Measurements from ENCODE around the gene PRKCA. TPM values are rescaled to one million over a fixed set of nuclear protein-coding genes. Genes with fewer than 3 reads are reported as not detected.

PRKCA gene
- total and polyA plus RNA-seq, 9 of the 15 experiments (the other 6 are each of a cell fraction or from before 2014, with no cell fraction given) = 3.2 to 33.0 (median 17.8) TPM

DNA sequence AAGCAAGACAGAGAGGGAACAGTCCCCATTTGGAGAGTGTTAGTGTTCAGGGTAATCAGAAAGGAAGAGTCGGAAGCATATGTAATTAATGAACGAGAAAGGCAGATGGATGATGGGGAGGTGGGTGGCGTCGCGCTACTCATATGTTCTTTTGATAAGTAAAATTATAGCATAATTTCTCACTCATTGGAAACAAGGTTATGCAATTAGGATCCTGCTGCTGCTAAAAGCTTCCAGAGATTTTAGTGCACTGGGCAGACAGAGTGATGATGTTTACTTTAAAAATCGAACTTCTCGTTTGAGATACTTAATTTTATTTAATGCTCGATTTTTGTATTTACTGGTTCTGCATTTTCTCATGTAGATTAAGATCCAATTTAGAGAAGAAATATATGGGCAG lies 96.2 kb downstream of the PRKCA start (continued):
- TF ChIP-seq MYBL2 (IDR thresholded peaks at IDR 0.05; ENCODE audit: low read depth) (no peak), MYBL2 (CRISPR knock-in tag; IDR thresholded peaks at IDR 0.05; ENCODE audit: borderline replicate concordance) (no peak)

DNA sequence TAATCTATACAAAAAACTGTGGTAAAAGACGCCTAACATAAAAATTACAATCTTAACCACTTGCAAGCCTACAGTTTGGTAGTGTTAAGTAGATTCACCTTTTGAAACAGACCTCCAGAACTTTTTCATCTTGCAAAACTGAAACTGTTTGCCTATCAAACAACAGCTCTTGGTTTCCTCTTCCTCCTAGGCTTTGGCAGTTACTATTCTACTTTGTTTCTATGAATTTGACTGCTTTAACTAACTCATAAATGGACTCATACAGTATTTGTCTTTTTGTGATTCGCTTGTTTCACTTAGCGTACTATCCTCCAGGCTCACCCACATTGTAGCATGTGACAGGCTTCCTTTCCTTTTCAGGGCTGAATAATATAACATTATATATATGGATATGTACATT lies 97.0 kb downstream of the PRKCA start:
- H3K9me3 ChIP-seq (replicated peaks; ENCODE audit: control insufficient read depth, insufficient read depth, low read depth, low read length) = no peaks in the 10 kb centered on the region
- intact Hi-C loops (cut with micrococcal nuclease) = no loop called here
- CTCF ChIA-PET (ENCODE audit: low intra/inter-chr PET ratio) = no interaction called here
- no peak overlapping the region for H3K4me2 ChIP-seq (ENCODE audit: insufficient read depth, low read length)
- H2AFZ ChIP-seq (ENCODE audit: low read depth, low read length) = no peak overlapping the region
- H3K36me3 ChIP-seq (ENCODE audit: control insufficient read depth, insufficient read depth, low read length) = no peaks in the 10 kb centered on the region
- H3K4me3 ChIP-seq = no peak overlapping the region
- POLR2A ChIA-PET = no interaction called here
- H3K79me2 ChIP-seq (ENCODE audit: control insufficient read depth, insufficient read depth, low read length) = peaks cover 24% of the 10 kb centered on the region
- 81% methylated on average over 3 of the region's 3 CpGs for WGBS (ENCODE audit: insufficient coverage, low coverage, missing lambda C conversion rate)
- no peak for TF ChIP-seq ASH1L (IDR thresholded peaks at IDR 0.05; ENCODE audit: borderline replicate concordance, low read depth, partially characterized antibody)
- TF ChIP-seq POLR2G (IDR thresholded peaks at IDR 0.05; ENCODE audit: low read depth, low read length) = no peak
- TF ChIP-seq ZNF57 (CRISPR knock-in tag; IDR thresholded peaks at IDR 0.05) = no peak
- TF ChIP-seq, protein P1, sequence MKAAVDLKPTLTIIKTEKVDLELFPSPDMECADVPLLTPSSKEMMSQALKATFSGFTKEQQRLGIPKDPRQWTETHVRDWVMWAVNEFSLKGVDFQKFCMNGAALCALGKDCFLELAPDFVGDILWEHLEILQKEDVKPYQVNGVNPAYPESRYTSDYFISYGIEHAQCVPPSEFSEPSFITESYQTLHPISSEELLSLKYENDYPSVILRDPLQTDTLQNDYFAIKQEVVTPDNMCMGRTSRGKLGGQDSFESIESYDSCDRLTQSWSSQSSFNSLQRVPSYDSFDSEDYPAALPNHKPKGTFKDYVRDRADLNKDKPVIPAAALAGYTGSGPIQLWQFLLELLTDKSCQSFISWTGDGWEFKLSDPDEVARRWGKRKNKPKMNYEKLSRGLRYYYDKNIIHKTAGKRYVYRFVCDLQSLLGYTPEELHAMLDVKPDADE (conservative IDR thresholded peaks at IDR 0.05; ENCODE audit: control insufficient read depth, low read depth, low read length) = no peak
- no peak for TF ChIP-seq GABPB2 (CRISPR knock-in tag; conservative IDR thresholded peaks at IDR 0.05)
- TF ChIP-seq, protein P2, sequence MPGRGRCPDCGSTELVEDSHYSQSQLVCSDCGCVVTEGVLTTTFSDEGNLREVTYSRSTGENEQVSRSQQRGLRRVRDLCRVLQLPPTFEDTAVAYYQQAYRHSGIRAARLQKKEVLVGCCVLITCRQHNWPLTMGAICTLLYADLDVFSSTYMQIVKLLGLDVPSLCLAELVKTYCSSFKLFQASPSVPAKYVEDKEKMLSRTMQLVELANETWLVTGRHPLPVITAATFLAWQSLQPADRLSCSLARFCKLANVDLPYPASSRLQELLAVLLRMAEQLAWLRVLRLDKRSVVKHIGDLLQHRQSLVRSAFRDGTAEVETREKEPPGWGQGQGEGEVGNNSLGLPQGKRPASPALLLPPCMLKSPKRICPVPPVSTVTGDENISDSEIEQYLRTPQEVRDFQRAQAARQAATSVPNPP (IDR thresholded peaks at IDR 0.05; ENCODE audit: borderline replicate concordance, insufficient read depth, insufficient read length) = no peak
- TF ChIP-seq HNRNPH1 (optimal IDR thresholded peaks at IDR 0.05; ENCODE audit: low read depth, low read length) = no peak
- TF ChIP-seq, protein P3, sequence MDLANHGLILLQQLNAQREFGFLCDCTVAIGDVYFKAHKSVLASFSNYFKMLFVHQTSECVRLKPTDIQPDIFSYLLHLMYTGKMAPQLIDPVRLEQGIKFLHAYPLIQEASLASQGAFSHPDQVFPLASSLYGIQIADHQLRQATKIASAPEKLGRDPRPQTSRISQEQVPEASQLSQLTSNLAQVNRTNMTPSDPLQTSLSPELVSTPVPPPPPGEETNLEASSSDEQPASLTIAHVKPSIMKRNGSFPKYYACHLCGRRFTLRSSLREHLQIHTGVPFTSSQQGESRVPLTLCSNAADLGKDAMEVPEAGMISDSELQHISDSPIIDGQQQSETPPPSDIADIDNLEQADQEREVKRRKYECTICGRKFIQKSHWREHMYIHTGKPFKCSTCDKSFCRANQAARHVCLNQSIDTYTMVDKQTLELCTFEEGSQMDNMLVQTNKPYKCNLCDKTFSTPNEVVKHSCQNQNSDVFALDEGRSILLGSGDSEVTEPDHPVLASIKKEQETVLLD (IDR thresholded peaks at IDR 0.05) = no peak
- TF ChIP-seq ZNF146 (CRISPR knock-in tag; IDR thresholded peaks at IDR 0.05; ENCODE audit: unreplicated experiment) = no peak
- TF ChIP-seq PHTF2 (CRISPR knock-in tag; IDR thresholded peaks at IDR 0.05) = no peak
- no peak for TF ChIP-seq POLR2H (tag; IDR thresholded peaks at IDR 0.05; ENCODE audit: low read depth)
- no peak for TF ChIP-seq TCF7 (IDR thresholded peaks at IDR 0.05; ENCODE audit: borderline replicate concordance)
- no peak for TF ChIP-seq ZEB2 (IDR thresholded peaks at IDR 0.05)
- no peak for FAIRE-seq
- H3K27me3 ChIP-seq (ENCODE audit: control insufficient read depth in 2 of 2, insufficient read depth in 2 of 2, low read length in 2 of 2) = no peaks in the 10 kb centered on the region
- BruUV-seq (replicated peaks) = no TSS peak
- peaks cover 13% of the 10 kb centered on the region; the same call in 1 of the 2 replicates for H4K20me1 ChIP-seq (replicated peaks; ENCODE audit: control insufficient read depth, insufficient read depth, low read length)
- H3K27ac ChIP-seq (ENCODE audit: extremely low read depth, low read depth, low read length) = no peak overlapping the region
- no peak for ATAC-seq
- no peak overlapping the region for H3K9ac ChIP-seq (ENCODE audit: insufficient read depth in 1 of 2, low read depth in 2 of 2, low read length in 2 of 2)
- in situ Hi-C loops (cut with MboI) = no loop called here
- H3K4me1 ChIP-seq (replicated peaks in 1 of 2; ENCODE audit: control insufficient read depth in 2 of 2, insufficient read depth in 2 of 2, low read length in 2 of 2) = peaks cover 2 to 10% of the 10 kb centered on the region in 2 experiments; a peak in 3 of 5 replicates
- no peak for DNase-seq (ENCODE audit: extremely low read depth in 1 of 4, low spot score in 3 of 4)
- H3K9me1 ChIP-seq (ENCODE audit: control insufficient read depth, insufficient read depth, low read length) = no peaks in the 10 kb centered on the region

Data from K562 (cell line).